Cortex of kidney (tissue), 1 donor: ENCODE results near the gene OSM.

ENCODE experiments used
- DNase-seq: peaks from one replicate; lab custom pipeline; 2025; lab: John Stamatoyannopoulos, UW

Gene OSM

GRCh38 chr22:30266445-30267381, at the start of gene OSM:
Gene OSM, minus strand, starts transcription at chr22:30266851. Its CDS starts 52 bp downstream, at chr22:30266799.
- no peak for DNase-seq

DNA sequence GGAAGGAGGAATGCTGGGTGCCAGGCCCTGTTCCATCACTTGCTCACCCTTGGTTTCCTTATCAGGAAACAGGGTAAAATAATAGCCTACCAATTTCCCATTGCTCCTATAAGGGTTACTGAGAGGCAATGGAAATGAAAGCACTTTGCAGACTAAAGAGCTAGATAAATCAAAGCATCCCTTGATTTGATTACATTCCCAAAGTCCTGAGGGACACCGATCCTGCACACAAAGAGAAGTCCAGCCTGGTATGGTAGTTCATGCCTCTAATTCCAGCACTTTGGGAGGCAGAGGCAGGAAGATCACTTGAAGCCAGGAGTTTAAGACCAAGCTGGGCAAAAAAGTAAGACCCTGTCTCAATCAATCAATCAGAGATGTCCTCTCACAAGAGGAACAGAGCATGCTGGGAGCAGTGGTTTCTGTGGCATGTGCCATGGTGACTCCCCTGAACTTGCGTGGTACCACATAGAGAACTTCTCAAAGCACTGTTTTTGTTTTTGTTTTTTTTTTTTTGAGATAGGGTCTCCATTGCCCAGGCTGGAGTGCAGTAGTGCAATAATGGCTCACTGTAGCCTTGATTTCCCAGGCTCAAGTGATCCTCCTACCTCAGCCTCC, 49.4 kb upstream of the OSM start:
- no peak for DNase-seq

DNA sequence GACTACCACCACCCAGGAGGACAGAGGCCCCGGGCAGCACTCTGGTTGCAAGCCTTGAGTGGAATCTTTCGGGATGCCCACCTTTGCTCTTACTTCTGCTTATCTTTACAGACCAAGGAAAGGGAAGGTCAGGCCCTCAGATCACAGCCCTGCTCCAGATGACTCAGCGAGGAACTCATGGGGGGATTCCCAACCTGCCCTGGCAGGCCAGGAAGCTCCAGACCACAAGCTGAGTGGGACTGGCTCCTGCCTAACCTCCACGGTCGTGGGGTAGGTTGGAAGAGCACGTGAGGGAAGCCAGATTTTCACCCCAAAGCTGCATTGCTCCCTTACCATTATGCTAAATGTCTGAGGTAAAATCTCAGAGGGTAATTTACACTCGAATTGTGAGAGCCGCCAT, 48.3 kb upstream of the OSM start:
- DNase-seq = no peak

- DNase-seq = no peak
Observed at GRCh38 chr22:30313527-30314363, 47.1 kb upstream of the OSM start.

- no peak for DNase-seq
Observed at GRCh38 chr22:30312053-30312452, 45.4 kb upstream of the OSM start.

DNA sequence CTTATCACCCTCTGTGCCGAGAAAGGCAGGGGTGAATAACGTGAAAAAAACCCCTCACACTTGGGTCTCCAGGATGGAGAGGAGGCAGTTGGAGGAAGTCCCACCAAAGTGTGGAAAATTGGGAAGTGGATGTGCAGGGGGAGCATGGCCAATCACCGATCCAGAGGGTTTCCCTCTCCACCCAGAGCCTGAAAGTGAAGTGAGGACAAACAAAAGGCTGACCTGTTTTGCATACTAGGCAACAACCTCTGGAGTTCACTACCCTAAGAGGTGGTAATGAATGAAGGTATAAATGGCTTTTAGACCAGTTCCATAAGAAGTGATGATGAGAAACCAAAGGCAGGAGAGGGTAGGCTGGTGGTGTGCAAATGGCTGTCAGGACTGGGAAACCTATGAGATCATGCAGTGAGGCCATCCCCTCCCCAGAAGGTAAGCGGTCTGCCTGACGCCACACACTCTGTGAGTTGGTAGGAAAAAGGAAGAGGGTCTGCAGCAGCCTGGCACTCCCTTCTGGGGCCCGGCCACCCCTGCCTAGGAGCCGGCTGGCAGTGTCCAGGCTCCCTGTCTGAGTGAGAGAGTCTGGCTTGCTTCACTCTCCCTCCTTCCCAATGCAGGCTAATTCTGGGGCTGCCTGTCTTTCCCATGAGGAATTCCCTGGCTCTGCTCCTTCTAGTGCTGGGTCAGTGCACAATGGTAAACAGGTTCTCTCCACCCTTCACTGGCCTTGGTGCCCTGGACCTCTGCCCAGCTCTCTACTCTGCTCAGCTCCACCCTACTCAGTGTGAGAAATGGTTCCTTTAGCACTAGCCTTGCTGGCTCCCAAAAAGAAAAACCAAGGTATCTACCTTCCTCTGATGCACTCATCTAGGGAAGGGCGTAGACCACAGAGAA, 44.5 kb upstream of the OSM start:
- DNase-seq = no peak

GRCh38 chr22:30309951-30310741, 43.5 kb upstream of the OSM start:
- no peak for DNase-seq

DNA sequence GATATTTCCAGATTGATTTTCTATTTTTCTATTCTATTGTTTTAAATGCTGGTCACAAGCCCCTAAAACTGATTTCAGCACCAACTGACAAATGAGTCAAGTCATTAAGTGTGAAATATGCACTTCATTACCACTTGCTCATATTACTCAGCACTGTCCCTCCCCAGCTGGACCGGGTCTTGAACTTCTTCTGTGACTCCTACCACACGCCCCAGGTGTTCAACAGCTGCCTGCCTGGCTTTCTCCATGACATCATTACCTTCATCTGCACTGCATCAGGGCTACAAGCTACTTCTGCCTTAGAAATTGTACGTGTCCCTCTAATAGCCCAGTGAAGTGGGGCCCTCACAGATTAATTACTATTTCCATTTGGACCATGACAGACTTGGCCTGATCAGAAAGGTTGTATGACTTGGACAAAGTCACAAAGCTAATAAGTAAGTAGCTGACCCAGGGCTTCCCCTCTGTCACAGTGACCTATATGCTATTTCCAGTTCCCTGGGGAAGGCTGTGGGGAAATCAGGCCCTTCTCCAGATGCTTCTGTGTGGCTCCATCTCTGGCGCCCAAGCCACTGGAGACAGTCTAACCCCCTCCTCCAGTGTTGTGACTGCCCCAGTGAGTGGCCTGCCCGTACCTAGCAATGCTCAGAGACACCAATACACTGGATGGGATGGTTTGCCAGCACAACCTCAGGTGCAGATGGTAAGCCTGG, 42.0 kb upstream of the OSM start:
- DNase-seq = no peak

DNA sequence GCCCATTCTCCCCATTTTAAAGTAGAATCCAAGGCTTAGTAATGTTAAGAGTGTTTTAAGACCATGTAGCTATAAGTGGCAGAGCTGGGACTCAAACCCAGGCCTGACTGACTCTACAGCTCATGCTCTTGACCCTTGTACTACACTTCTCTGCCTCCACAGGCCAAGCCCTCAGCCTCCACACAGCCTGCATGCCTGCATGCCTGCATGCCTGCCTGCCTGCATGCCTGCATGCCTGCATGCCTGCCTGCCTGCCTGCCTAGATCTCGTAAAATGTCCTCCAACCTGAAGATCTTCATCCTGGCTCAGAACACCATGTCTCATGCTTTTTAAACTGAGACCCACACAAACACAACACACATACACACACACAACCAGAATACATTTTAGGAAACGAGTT, 41.4 kb upstream of the OSM start:
- DNase-seq = no peak

DNA sequence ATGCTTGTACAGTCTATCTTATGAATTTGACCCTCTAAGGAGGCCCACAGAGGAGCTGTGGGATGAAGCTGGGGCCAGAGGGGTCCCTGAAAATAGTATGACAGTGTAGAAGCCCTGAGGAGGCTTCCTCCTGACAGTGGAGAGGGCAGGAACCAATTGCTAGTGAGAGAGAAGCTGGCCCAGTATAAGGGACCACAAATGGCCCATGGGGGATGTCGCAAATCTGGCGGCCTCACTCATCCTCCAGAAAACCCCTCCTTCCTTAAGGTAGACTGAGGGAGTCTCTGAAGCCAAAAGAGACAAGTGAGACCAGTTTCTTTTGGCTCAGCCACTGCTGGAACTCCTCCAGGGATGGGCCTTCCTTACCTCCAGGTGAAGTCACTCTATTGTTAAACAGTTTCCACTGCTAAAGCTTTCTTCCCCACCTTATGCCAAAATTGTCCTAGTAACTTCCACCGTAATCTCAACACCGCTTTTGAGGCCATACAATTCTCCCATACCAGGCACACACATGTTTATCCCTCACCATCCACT, 40.5 kb upstream of the OSM start:
- no peak for DNase-seq

- DNase-seq = no peak
Observed at GRCh38 chr22:30306627-30307011, 40.0 kb upstream of the OSM start.

- no peak for DNase-seq
Observed at GRCh38 chr22:30305906-30306626, 39.4 kb upstream of the OSM start.

- DNase-seq = no peak
Observed at GRCh38 chr22:30305519-30305905, 38.9 kb upstream of the OSM start.

DNA sequence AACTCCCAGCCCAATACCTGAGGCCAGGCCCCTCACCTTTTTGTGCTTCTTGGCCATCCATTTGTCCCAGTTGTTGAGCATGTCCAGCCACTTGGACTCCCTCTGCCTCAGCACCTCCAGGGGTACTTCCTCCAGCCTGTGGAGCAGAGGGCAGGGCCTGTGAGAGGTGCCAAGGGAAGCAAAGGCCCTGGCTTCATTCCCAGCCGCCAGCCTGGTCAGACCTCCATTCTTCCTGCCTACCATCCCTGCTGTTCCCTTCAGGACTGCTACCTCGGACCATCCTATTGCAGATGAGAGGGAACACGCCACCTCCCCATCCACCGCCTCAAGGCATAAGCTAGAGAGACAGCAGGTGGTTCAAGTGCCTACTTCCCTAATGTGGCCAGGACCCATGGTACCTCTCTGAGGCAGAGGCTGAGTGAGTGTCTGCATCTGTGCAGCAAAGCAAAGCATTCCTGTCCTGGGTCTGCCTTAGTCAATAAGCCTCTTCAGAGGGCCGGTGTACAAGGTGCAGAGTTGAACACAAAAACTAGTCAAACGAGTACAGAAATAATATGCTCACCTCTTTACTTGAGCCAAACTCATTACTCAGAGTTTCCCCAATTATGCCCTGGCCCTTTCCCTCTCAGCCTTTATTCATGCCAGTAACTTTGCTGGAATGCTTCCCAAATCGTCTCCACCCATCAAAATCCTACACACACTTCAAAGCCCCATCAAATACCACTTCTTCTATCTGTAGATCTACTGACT, 38.0 kb upstream of the OSM start:
- DNase-seq = no peak

- no peak for DNase-seq
Observed at GRCh38 chr22:30302810-30303138, 36.1 kb upstream of the OSM start.

DNA sequence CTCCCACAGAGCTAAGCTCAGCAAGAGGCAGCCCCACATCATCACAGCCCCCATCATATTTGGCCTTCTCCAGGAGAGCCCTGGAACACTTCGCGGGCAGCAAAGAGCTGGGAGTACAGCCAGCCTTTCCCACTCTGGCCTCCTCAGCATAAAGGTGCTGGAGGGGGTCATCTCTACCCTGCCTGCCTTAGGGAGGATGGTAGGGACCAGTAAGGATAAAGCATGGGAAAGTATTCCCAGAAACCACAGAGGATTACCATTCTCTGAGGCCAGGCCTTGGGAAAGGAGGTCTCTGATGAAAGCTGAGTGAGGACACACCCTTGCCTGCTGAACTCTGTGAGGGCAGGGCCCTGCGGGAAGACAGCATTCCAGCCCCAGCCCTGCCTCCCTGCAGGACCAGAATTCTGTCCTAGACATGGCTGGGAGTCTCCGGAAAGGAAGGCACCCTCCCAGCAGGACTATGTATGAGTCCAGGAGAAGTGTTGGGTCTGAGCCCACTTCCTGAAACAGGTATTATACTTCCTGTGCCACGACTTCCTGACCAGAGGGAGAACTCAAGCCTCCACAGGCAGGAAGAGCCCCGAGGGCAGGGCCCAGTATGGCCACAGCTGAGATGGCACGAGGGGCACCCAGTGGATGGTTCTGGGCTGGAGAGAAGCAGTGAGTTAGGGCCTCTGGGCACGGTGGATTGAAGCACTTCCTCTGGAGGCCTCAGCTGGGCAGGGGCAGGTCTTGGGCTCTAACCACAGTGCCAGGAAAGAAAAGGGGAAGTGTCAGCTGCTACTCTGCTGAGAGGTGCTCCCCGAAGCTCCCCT, 35.6 kb upstream of the OSM start:
- DNase-seq = no peak

DNA sequence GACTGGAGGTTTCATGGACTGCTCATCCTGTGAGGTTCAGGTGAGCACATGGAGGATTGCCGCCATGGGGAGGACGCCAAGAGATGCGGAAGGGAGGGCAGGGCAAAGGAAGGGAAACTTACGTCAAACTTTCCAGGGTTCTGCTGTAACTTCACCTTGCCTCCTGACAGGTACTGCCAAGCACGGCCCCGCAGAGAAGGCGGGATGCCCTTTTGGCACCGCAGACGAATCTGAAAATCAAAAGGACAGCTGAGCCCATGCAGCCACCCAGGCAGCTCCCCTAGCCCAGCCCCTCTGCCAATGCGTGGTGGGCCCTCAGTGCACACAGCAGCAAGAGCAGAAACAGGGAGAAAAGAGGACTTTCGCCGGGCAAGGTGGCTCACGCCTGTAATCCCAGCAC, 32.7 kb upstream of the OSM start:
- no peak for DNase-seq
